GM23248 (cell line): ENCODE results near the gene STK24.

Source experiments
- EZH2 ChIP-seq: fragments of 200-600 bp; sonication (generic); IDR thresholded peaks from 2 replicates; pipeline ENCODE4 v1.6.1; 2018; ENCODE audit warnings: antibody characterized with exemption, mild to moderate bottlenecking; ENCODE audit not compliant: insufficient read depth, poor library complexity, severe bottlenecking
- EZH2phosphoT487 ChIP-seq: fragments of 200-600 bp; sonication (generic); IDR thresholded peaks from 2 replicates; pipeline ENCODE4 v1.6.1; 2018; ENCODE audit warnings: antibody characterized with exemption, moderate library complexity, mild to moderate bottlenecking, low read depth; ENCODE audit not compliant: insufficient read depth

DNA sequence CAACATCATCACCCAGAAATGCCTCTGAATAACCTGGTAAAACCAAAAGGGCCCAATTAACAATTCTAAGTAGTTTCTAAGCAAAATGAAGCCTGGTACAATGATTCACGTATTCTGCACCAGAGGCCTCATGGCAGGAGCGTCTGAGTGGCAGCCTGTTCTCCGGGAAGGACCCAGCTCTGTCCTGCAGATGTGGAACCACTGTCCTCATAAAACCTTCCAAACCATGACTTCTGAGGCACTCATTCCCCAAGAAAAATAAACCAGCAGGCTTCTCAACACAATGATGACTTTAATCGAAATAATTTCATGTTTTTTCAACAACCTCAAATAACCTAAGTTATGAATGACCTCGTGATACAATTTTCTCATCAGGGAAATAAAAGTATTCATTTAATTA is 89.9 kb downstream of the STK24 start:
- TF ChIP-seq EZH2 = no peak
- no peak for TF ChIP-seq EZH2phosphoT487
